ENCODE measurements around the gene EFCAB6.

DNA sequence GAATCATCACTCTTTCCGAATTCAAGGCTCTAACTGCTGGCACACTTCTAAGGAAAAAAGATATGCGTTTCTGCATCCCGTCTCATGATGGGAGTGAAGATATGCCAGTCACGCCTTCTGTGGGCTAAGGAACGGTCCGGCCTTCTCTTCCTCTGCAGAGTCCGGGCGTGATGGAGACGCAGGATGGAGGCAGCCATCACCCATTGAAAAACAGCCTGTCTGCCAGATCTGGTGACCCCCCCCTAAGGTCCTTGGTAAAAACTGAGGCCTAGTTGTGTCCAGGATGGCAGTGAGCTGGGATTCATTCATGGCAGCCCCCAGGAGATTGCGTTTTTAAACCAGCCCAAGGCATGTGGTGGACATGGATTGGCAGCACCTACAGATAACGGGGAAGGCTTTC lies 6.9 kb upstream of the EFCAB6 start:
- TF ChIP-seq POLR2A (IDR thresholded peaks at IDR 0.05; ENCODE audit: low read length) (no peak), GATA1 (IDR thresholded peaks at IDR 0.05; ENCODE audit: low read depth, low read length) (no peak)

Data from erythroblast (primary cell).